GM21528 (cell line): ENCODE data around the gene OR56A5.

Source experiments
- ATAC-seq: cut with Tn5 transposase; IDR thresholded peaks from one replicate; pipeline ENCODE4 v1.9.1; 2021; ENCODE audit warnings: mild to moderate bottlenecking, moderate library complexity; ENCODE audit not compliant: unreplicated experiment, low FRiP score

The OR56A5 gene

DNA sequence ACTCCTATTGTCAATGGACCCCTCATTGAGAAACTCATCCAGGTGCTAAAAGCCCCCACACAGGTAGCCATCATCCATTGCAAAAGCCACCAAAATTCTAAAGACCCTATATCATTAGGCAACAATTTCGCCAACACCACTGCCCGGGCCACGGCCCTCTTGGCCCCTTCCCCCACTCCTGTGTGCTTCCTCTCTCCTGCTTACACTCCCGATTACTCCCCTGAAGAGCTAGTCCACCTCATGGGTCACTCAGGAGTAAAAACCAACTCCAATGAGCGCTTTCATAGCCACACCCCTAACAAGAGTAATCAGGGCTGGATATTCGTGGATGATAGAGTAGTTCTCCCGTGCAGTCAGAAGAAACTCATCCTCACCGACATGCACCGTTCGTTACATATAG is 35.2 kb downstream of the OR56A5 start:
- ATAC-seq, result no peak

DNA sequence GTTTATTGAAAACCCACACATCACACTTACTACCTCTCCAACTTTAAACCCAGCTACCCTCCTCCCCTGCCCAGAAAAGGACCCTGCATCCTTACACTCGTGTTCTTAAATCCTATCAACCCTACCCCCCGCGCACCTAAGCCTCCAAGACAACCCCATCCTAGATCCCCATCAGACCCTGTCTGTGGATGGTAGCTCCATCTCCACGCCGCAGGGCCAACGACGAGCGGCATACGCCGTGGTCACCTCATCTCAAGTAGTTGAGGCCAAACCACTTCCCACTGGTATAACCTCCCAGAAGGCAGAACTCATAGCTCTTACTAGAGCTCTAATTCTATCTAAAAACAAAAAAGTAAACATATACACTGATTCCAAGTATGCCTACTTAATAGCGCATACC is 35.6 kb downstream of the OR56A5 start:
- no peak for ATAC-seq

GRCh38 chr11:5931061-5931460 is 37.2 kb downstream of the OR56A5 start:
- ATAC-seq, result no peak

GRCh38 chr11:5930614-5931013 is 37.7 kb downstream of the OR56A5 start:
- no peak for ATAC-seq

DNA sequence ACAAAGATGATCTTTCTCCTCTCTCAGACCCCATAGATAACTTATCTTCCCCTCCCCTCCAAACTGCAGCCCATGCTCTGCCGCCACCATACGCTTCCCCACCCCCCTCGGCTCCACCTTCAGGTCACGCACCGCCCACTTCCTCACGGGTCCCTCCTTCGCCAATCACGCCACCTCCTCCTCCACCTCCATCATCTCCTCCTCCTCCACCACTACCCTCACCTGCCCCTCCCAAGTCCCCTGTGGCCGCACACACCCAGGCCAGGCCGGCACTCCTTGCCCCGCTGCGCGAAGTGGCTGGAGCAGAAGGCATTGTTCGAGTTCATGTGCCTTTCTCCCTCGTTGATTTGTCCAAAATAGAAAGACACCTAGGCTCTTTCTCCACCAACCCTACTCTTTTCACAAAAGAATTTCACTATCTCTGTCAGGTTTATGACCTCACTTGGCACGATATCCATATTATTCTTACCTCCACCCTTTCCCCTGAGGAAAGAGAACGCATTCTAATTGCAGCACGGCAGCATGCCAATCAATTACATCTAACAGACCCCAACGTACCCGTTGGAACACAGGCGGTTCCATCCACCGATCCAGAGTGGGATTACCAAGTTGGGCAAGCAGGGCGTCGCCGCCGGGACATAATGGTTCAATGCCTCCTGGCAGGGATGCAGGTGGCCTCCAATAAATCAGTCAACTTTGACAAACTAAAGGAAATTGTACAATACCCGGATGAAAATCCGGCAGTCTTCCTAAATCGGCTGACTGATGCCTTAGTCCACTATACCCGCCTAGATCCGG is 38.5 kb downstream of the OR56A5 start:
- ATAC-seq, result no peak

DNA sequence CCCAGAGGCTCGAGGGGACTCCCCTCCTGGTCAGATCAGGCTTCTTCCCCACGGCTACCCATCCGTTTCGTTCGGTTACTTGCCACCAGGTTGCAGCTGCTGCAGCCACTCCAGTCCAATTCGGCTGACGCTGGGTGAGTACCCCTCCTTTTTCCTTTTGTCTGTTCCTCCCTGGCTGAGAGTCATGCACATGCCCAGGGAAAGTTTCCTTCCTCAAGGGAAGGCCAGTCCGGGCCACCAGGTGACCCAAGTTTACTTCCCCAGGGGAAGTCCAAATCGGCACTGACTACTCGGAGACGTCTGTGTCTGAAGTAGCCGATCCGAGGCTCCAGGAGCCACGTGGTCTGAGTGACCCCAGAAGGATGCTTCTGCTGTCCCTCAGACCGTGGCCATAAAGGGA is 39.5 kb downstream of the OR56A5 start:
- ATAC-seq, result no peak

DNA sequence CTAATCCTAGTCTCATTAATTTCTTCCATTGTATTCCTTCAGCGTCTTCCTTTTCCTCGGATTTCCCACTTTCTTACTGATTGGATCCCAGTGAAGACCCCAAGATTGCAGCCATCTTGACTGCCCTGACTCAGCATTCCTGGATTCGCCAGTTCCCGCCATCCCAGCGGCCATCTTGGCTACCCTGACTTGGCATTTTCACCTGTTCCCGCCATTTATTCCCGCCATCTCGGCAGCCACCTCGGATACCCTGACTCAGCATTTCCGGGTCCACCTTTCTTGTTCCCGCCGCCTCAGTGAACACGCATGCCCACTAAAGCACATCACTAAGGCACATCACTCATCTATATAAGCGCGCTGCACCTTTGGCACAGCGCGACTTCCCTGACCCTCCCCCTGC is 40.0 kb downstream of the OR56A5 start:
- no peak for ATAC-seq

GRCh38 chr11:5923794-5924193 is 44.5 kb downstream of the OR56A5 start:
- ATAC-seq, result no peak

DNA sequence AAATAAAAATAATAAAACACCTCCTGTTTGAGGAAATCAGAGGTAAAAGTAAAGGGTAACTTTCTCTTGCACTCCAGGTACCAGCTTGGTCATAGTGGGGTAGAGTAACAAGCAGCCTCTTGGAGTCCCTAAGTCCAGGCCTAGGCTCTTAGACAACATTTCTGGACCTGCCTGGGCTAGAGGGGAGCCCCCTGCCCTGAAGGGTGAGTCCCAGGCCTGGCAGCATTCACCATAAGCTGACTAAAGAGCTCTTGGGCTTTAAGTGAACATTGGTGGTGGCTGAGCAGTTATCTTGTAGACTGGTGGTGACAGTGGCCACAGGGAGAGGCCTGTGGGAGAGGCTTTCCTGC is 44.9 kb downstream of the OR56A5 start:
- no peak for ATAC-seq

- ATAC-seq, result no peak
These were observed 45.4 kb downstream of the OR56A5 start for GRCh38 chr11:5922749-5923426.
